Right lobe of liver (tissue), 6 donors: Measurements from ENCODE around the gene ASB12. TPM values are rescaled to one million over a fixed set of nuclear protein-coding genes. Genes with fewer than 3 reads are reported as not detected.

Experiments used
- ATAC-seq, 4 donors: fragments of 200-7000 bp; cut with Tn5 transposase; one replicate each; pipeline ENCODE4 v1.9.1; 2020; ENCODE audit warnings: mild to moderate bottlenecking in 4 of 4, moderate library complexity in 4 of 4
- DNase-seq, 3 donors: peaks; one replicate each; pipeline ENCODE4 v3.0.0-alpha.2; 2020
- H3K27ac ChIP-seq, 3 donors: fragments of 200-600 bp; one replicate each; pipeline ENCODE4 v1.8.0; 2022
- H3K27me3 ChIP-seq, 2 donors: fragments of 200-600 bp; one replicate each; pipeline ENCODE4 v1.8.0; 2022
- H3K36me3 ChIP-seq, 4 donors: fragments of 200-600 bp; sonication (generic) in 1 of 4; one replicate each; pipeline versions ENCODE4 v1.5.1 to v1.8.0; 2017 to 2022; ENCODE audit warnings: control low read depth in 1 of 4
- H3K4me1 ChIP-seq, 4 donors: fragments of 200-600 bp; sonication (generic) in 1 of 4; one replicate each; pipeline versions ENCODE4 v1.5.1 to v1.8.0; 2017 to 2022; ENCODE audit warnings: control low read depth in 1 of 4
- H3K4me3 ChIP-seq, 3 donors: fragments of 200-600 bp; one replicate each; pipeline ENCODE4 v1.8.0; 2022
- H3K9me3 ChIP-seq, 4 donors: fragments of 200-600 bp; sonication (generic) in 1 of 4; one replicate each; pipeline versions ENCODE4 v1.5.1 to v1.8.0; 2017 to 2022; ENCODE audit warnings: control low read depth in 1 of 4
- CTCF ChIP-seq, 4 donors: fragments of 200-600 bp in 3 of 4; fragments of 450-650 bp in 1 of 4; IDR thresholded peaks; one replicate each; pipeline versions ENCODE4 v1.5.1 to v1.8.0; 2016 to 2022; ENCODE audit warnings: antibody characterized with exemption in 4 of 4, mild to moderate bottlenecking in 2 of 4
- POLR2A ChIP-seq: fragments of 450-650 bp; IDR thresholded peaks from one replicate; pipeline ENCODE4 v1.6.1; 2017; ENCODE audit warnings: antibody characterized with exemption, mild to moderate bottlenecking
- WGBS: methylation state at CpG from one replicate; pipeline ENCODE4 v1.1.6; 2018; ENCODE audit warnings: low coverage, low lambda C conversion rate; ENCODE audit not compliant: insufficient coverage; ENCODE audit errors: missing lambda C conversion rate; 5-methylcytosine and 5-hydroxymethylcytosine counted together
- intact Hi-C, 2 donors: fragments of 100-400 bp; cut with DNase I; formaldehyde crosslinking; loops; one replicate each; pipeline versions ENCODE4 v1.11.2 to v1.14.1; 2022
- total RNA-seq, 6 experiments: library from RNA; depleted of rRNA in 2 of 6; stranded (reverse); fragments of >200 nt in 2 of 6; fragmentation: NEBNext Ultra II Directional in 3 of 6; extraction: Animal tissue kit (Norgen Biotek cat#: 25700) in 3 of 6; gene quantifications; one replicate each; pipeline versions ENCODE4 v1.1.0 to v1.2.4, GENCODE V29; 2016 to 2023
- donor health status: DM: no; HTN: yes; CAD: no.
- donor health status: DM: no; HTN: no; CAD: no.
- donor health status: DM: no; HTN: no; CAD: no.
- donor health status: DM: no; HTN: yes; CAD: no.
- donor health status: DM: no; HTN: yes; CAD: no.

ASB12 gene
- total RNA-seq, 6 experiments from 2014 or later: 0.18 TPM; not detected in 5

- Histone ChIP-seq H3K9me3 (no peaks in the 10 kb centered on the region), H3K27ac (peak overlapping the region; percentile 78 to 93 (median 92)), H3K27me3 (no peaks in the 10 kb centered on the region), H3K4me3 (peak overlapping the region; percentile 63 to 74 (median 68)), H3K4me1 (peaks cover 0 to 17% (median 0%) of the 10 kb centered on the region in 4 donors), H3K36me3 (no peaks in the 10 kb centered on the region)
- DNase-seq (peak; percentile 29 to 57 (median 45)), ATAC-seq (peak; percentile 0 to 20 (median 8))
- intact Hi-C loops: no loop called here
- no peak for TF ChIP-seq POLR2A
- WGBS: 6% methylated on average over 13 of the region's 46 CpGs
Measured at GRCh38 chrX:64204701-64205440, 25.5 kb downstream of the ASB12 start.

DNA sequence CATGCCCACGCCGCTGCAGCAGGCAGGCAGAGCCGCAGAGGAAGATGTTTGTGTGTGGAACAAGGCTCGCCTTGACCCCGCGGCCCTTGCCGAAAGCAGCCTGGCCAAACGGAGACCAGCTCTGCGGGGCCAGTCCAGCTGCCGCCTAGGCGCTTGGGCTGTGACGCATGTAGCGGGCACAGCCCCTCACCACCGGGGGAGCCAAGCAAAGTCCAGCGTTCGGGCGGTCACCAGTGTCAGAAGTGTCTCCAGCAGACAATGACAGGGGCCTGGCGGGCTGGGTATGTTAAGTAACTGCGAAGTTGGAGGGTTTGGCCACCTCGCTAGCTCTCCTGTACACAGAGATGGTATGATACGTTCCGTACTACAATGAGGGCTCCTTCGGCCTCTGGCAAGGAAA, 26.2 kb downstream of the ASB12 start:
- H3K4me1 ChIP-seq: peaks cover 0 to 17% (median 0%) of the 10 kb centered on the region in 4 donors
- 7% methylated on average over 3 of the region's 23 CpGs for WGBS
- peak; percentile 56 to 87 (median 84) for DNase-seq
- H3K27me3 ChIP-seq: no peaks in the 10 kb centered on the region
- TF ChIP-seq POLR2A (no peak), CTCF (IDR thresholded peaks at IDR 0.05) (no peak)
- intact Hi-C loops: no loop called here
- H3K4me3 ChIP-seq: peak overlapping the region; percentile 63 to 74 (median 68)
- H3K9me3 ChIP-seq: no peaks in the 10 kb centered on the region
- peak overlapping the region in 2 of 3 donors; percentile 92 to 93 for H3K27ac ChIP-seq
- peak; percentile 11 to 65 (median 34) for ATAC-seq
- H3K36me3 ChIP-seq: no peaks in the 10 kb centered on the region

- intact Hi-C loops: no loop called here
- TF ChIP-seq POLR2A: no peak
- no peak for TF ChIP-seq CTCF (IDR thresholded peaks at IDR 0.05)
- peak overlapping the region in 2 of 3 donors; percentile 70 to 93 for H3K27ac ChIP-seq
Measured at GRCh38 chrX:64202808-64203325, 27.5 kb downstream of the ASB12 start.

DNA sequence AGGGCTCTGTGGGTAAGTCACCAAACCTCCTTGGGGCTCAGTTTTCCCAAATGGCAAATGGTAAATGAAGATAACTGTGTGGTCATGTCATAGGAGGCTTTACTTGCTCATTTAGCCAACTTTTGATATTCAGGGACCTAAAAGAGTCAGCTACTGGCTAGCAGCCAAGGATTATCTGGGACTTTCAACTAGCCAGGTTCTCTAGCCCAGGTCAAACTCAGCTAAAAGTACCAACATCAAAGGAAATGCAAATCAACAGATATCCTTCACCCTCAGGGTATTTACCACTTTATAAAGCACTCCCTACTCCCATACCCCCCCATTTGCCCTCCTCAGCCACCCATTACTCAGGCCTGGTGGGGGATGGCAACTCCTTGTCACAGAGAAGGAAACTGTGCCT, 32.4 kb downstream of the ASB12 start:
- peaks cover 0 to 5% (median 0%) of the 10 kb centered on the region in 4 donors for H3K4me1 ChIP-seq
- H3K9me3 ChIP-seq: no peaks in the 10 kb centered on the region
- H3K4me3 ChIP-seq: no peak overlapping the region
- TF ChIP-seq POLR2A: no peak
- intact Hi-C loops: no loop called here
- H3K27ac ChIP-seq: no peak overlapping the region
- H3K27me3 ChIP-seq: no peaks in the 10 kb centered on the region
- ATAC-seq: peak; percentile 14 to 66 (median 58)
- peak in 1 of 3 donors; percentile 41 for DNase-seq
- no peaks in the 10 kb centered on the region for H3K36me3 ChIP-seq

More at GRCh38 chrX:64202808-64203325, 27.5 kb downstream of the ASB12 start:
- no peaks in the 10 kb centered on the region for H3K27me3 ChIP-seq
- peaks cover 0 to 21% (median 0%) of the 10 kb centered on the region in 4 donors for H3K4me1 ChIP-seq
- H3K36me3 ChIP-seq: no peaks in the 10 kb centered on the region
- ATAC-seq (no peak), DNase-seq (no peak)
- no peaks in the 10 kb centered on the region for H3K9me3 ChIP-seq
- no peak overlapping the region for H3K4me3 ChIP-seq
- 83% methylated on average over 2 of the region's 2 CpGs for WGBS

DNA sequence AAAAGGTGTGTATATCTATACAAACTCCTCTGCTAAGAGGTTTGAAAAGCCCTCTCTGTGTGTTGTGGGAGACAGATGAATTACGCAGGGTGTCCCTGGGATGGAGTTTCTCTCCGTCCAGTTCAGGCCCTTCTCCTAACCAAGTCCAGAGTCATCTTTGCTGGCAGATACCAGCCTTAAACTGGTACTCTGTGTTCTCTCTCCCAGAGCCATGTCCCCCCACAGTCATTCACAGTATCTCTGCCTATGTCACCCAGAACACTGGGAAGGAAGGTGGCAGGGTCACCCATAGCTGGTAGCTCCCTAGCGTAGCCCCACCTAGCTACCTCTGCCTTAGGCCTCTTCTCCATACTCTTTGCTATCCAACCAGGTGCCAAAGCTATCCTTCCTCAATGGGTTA, 33.8 kb downstream of the ASB12 start:
- WGBS: no CpG with 5 or more reads among the region's 3 CpGs
- DNase-seq (no peak), ATAC-seq (no peak)
- no peaks in the 10 kb centered on the region for H3K27me3 ChIP-seq
- H3K4me1 ChIP-seq: peaks cover 0 to 5% (median 0%) of the 10 kb centered on the region in 4 donors
- no peaks in the 10 kb centered on the region for H3K9me3 ChIP-seq
- H3K4me3 ChIP-seq: no peak overlapping the region
- no peak for TF ChIP-seq POLR2A
- TF ChIP-seq CTCF (IDR thresholded peaks at IDR 0.05): no peak
- no peaks in the 10 kb centered on the region for H3K36me3 ChIP-seq
- no peak overlapping the region for H3K27ac ChIP-seq
- intact Hi-C loops: no loop called here
